HG03135 (cell line): ENCODE data around the gene C21orf58.
A peak's percentile ranks its signal among the peaks of the same experiment; 100 is the strongest.

Experiments
- ATAC-seq: cut with Tn5 transposase; IDR thresholded peaks from one replicate; pipeline ENCODE4 v1.9.1; 2021; ENCODE audit warnings: mild to moderate bottlenecking, moderate library complexity; ENCODE audit not compliant: unreplicated experiment

Gene C21orf58

DNA sequence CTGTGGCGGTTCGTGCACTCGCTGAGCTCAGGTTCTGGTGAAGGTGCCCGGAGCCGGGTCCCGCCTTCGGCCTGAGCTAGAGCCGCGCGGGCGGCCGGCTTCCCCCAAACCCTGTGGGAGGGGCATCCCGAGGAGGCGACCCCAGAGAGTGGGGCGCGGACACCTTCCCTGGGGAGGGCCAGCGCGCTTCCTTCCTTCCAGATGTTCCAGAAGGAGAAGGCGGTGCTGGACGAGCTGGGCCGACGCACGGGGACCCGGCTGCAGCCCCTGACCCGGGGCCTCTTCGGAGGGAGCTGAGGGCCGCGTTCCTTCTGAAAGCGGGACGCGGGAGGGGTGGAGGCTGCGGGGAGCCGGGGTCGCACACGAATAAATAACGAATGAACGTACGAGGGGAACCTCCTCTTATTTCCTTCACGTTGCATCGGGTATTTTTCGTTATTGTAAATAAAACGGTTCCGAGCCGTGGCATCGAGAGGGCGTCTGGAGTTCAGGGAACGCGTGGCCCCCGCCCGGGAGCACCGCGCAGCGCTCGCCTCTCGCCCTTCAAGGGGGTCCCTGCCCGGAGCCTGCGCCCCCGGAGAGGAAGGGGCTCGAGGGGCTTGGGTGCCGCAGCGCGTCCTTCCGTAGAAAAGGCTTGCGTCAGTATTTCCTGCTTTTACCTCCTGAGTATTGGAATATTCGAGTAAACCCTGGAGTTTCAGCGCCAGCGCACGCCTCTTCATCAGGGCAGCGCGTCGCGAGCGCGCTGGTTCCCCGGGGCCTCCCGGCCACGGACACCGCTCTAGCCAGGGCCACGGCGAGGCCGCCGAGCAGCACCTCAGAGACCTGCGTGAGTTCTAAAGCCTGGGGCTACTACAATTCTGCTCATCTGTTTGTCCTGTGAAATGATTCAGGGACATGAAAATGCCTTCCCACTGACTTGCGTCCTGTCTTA, 26.1 kb downstream of the C21orf58 start:
- no peak for ATAC-seq

DNA sequence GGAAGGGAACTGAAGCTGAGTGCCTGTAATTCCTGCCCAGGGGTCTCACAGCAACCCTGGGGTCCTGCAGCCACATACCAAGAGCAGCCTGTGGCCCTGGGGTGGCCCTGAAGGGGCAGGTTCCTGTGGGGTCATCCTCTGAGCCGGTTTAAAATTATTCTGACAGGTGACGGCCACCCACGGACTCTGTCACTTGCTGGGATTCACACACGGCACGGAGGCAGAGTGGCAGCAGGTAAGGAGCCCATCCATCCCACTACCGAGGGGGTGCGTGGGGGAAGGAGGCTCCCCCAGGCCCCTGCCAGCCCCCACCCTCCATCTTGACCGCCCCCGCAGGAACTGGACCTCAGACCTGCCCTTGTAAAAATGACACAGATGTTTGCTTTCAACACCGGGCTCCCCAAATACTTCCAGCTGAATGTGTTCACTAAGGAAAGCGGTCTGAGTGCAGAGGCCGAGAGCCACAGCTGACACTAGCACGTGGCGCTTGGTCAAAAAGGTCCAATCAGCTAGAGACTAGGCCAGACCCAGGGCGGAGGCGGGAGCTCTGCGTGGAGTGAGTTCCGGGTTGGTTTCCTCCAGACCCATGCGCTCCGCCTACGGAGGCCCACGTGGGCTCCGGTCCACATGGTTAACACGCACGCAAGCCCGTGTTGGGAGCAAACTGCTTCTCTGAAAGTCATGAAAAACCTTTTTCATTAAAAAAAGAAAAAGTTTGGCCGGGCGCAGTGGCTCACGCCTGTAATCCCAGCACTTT, 27.5 kb downstream of the C21orf58 start:
- no peak for ATAC-seq

GRCh38 chr21:46295177-46295770, 28.4 kb downstream of the C21orf58 start:
- ATAC-seq: no peak

GRCh38 chr21:46294647-46295176, 29.0 kb downstream of the C21orf58 start:
- ATAC-seq: no peak

DNA sequence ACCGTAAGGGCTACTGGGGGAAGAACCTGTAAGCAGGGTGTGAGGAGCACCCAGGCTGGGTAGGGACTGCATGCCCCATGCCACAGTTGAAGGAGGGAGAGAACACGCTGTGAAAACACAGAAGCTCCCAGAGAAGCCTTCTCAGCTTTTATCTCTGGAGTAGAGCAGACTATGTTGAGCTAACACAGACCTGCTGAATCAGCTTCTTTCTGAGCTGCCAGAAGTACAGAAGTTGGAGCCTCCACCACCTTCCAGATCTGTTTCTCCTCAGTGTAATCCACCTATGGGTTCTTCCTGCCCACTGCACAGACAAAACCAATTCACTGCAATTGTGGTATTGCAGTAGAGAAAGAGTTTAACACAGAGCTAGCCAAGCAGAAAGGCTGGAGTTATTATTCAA, 32.1 kb downstream of the C21orf58 start:
- ATAC-seq: no peak

GRCh38 chr21:46289655-46290179, 34.0 kb downstream of the C21orf58 start:
- ATAC-seq: no peak

DNA sequence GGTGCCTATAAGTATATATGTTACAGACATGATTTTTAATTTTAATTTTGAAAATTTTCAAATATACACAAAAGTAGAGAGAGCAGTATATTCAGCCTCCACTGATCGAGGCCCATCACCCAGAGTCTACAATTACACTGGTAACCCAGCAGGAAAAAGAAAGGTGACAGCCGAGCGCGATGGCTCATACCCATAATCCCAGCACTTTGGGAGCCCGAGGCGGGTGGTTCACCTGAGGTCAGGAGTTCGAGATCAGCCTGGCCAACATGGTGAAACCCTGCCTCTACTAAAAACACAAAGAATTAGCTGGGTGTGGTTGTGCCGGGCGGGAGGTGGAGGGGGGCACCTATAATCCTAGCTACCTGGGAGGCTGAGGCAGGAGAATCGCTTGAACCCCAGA, 36.1 kb downstream of the C21orf58 start:
- no peak for ATAC-seq

DNA sequence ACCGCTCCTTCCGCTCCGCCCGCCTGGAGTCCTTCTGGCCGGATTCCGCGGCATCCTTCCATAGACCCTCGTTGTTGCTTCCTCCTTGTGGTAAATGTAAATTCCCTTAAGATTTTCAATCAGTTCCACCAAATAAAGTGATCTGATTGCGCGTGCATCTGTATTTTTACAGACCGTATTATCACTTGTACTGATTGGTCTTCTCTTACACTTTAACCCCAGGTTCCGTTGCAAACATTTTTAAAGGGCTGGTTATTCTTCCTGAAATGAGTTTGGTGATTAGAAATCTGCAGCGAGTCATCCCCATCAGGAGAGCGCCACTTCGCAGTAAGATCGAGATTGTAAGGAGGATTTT, 37.0 kb downstream of the C21orf58 start:
- ATAC-seq: no peak

- peak; percentile 85 for ATAC-seq
Measured at GRCh38 chr21:46285761-46286647, 37.7 kb downstream of the C21orf58 start, which contains the start of gene YBEY. TSS of gene YBEY (plus strand) at chr21:46286342. CDS start at chr21:46286914, 572 bp downstream.

DNA sequence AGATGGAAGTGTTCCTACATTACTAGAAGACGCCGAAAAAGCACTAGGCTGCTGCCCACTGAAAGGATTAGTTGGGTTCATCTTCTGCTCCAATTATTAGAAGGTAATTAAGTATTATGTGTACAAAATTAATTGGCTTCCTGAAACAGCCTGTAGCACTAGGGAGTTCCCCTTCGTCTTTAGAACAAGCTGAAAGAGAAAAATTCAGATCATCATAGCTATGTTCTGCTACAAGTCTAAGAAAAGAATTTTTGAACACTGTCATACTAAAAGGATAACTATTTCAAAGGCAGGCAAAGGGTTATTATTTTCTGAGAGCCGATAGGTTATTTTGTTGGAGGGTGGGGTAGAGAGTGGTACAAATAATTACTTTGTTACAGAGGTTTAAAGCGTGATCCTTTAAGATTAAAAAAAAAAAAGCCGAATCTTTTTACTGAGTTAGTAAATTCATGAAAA, 38.4 kb downstream of the C21orf58 start, which contains the start of gene MCM3AP:
TSS of gene MCM3AP (minus strand) at position 406 of the 456 bp plus-strand sequence. CDS start at position 81, 325 bp downstream.
- no peak for ATAC-seq

DNA sequence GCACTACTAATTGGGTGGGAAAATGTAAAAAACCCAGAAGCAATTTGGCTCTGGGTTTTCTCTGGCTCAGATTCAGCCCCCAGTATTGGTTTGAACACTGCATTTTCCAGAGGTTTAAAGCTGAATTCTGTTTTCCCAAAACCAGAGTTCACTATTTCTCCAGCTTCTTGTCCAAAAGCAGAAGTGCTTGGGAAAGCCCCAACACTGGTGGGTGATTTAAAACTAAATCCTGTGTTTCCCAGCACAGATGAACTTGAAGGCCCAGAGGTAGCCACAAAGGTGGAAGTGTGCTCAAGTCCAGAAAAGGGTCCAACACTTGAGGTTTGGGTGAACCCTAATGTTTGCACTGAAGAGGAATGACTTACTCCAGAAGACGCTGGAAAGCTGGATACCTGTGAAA, 38.9 kb downstream of the C21orf58 start:
- ATAC-seq: no peak

DNA sequence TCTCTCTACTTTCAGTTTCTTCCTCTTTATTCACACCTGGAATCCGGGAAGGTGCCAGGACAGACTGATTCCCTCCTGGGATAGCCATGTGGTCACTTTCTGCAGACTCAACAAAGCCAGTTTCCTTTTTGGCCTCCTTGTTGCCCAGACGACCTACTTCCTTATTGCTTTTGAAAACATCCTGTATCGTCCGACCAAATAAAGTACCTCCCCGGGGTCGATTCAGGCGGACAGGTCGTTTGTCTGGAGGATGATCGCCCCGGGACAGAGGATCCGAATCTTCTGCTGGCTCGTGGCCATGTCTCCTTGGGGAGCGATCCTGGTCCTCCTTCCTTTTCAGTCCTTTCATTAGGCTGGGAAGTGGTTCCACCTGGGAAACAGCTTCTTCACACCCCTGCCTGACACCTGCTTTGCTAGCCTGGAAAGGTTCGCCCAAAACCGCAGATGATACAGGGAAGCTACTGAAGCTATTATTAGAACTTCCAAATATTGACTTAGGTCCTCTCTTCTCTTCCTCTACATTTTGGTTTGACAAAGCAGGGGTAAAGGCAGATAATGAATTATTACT, 39.5 kb downstream of the C21orf58 start:
- ATAC-seq: no peak

DNA sequence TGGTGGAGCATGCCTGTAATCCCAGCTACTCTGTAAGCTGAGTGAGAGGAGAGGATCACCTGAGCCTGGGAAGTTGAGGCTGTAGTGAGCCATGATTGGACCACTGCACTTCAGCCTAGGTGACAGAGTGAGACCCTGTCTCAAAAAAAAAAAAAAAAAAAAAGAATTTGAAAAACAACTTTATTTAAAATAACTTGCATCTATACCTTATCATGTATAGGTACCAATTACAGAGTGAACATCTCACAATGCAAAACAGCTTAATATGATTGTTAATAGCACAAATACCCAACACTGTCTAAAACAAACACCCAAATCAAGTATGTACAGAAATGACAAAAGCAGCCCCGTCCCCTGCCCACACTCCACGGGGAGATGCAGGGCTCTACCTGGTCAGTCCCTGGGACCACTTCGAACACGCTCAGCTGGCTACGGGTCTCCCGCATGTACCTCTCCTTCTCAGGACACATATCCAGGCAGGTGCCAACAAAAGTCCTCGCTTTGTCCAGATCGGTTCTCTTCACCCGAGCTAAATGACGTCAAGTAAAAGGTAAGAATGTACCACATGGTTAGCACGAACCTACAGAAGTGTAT, 48.8 kb downstream of the C21orf58 start:
- ATAC-seq: no peak

DNA sequence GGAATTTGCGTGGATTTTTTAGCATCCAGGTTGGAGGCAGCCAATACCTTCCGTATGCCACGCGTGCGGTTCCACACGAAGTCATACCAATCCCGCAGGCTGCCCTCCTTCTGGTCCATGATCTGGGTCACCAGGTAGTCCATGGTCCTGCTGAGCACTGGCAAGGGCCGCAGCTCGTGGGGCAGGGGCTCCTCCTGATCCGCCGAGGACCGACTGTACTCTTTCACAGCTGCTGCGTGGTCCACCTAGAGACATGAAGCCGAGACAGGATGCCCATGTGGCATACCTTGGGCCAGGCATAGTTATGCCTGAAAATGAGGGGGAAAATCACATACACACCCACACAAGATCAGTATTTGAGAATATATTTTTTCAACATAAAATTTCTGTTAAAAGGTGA, 50.3 kb downstream of the C21orf58 start:
- ATAC-seq: no peak

- no peak for ATAC-seq
Measured at GRCh38 chr21:46269466-46269865, 54.2 kb downstream of the C21orf58 start.

- no peak for ATAC-seq
Measured at GRCh38 chr21:46268371-46268770, 55.3 kb downstream of the C21orf58 start.

DNA sequence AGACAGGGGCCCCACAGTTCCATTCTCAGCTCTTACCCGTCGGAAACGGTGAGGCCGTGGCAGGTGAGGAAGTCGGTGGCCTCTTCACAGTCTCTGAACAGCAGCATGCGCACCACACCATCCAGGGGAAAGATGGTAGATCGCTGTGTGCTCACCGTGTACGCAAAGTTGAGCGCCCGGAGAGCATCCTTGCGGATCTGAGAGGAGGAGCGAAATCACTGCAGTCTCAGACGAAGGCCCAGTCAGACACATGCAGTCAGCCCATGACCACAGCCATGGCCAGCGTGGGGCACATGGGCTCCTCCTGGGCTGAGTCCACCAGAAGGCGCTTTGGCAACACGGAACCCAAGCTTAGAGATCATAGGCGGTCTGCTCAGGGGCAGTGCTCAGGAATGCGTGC, 56.7 kb downstream of the C21orf58 start:
- no peak for ATAC-seq

DNA sequence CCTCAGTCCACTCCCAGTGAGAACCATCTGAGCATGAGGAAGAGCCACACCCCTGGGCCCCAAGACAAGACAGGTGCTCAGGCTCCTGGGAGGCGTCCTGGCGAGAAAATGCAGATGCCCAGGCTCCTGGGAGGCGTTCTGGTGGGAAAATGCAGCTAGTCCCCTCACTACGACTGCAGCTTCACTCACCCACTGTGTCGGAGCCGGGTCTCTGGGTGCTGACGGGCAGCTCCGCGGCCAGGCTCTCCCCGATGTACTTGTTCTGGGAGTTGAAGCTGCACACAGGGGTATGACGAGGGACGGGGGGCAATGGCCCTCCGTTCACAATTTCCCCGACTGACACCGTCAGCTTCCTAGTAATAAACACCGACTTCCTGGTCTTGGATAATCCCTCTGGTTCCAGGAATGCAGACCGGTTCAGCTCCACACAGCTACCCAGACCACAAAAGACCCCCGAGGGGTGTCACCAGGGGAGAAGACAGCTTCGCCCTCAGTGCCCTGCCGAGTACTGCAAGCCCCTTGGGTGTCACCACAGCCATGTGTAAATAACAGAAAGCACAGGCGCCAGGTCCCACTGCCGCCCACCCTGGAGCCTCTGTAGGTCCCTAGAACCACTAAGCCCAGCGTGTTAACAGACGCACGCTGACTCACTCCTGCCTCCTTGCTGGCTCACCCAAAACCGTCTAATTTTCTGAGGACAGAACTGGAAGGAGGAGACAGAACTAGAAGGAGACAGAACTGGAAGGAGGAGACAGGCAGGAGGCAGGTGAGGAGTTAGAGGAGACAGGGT, 57.7 kb downstream of the C21orf58 start:
- no peak for ATAC-seq
